NCI-H510A (cell line): ENCODE measurements around the gene C3orf85.

Experiments
- DNase-seq: peaks from one replicate; lab custom pipeline; 2025; lab: John Stamatoyannopoulos, UW

C3orf85 gene

DNA sequence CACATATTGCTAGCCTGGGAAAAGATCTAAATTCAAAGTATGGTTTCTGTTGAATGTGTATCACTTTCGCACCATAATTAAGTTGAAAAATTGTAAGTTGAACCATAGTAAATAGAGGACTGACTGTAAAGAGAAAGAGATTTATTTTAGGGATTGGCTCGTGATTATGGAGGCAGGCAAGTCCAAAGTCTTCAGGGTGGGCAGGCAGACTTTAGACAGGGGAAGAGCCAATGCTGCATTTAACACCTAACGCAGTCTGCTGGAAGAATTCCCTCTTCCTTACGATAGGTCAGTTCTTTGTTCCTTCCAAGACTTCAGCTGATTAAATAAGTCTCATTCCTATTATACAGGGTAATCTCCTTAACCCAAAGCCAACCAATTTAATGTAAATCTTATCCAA is 15.8 kb downstream of the C3orf85 start:
- DNase-seq = no peak

DNA sequence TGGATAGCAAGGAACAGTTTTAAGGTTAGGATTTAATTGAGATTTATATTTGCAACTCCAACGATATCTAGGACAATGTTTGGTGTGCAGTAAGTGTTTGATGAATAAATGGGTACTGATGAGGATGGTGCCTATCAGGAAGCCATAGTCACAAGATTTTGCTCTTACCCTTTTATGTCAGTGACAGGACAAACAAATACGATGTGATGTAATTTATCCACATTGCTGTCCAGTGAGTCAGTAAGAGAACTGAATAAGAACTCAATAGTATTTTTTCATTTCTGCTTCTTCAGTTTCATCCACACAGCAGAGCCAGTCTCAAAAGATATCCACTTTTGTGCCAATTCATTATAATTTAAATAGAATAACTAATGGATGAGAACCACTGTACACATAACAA is 18.5 kb downstream of the C3orf85 start:
- DNase-seq = no peak

DNA sequence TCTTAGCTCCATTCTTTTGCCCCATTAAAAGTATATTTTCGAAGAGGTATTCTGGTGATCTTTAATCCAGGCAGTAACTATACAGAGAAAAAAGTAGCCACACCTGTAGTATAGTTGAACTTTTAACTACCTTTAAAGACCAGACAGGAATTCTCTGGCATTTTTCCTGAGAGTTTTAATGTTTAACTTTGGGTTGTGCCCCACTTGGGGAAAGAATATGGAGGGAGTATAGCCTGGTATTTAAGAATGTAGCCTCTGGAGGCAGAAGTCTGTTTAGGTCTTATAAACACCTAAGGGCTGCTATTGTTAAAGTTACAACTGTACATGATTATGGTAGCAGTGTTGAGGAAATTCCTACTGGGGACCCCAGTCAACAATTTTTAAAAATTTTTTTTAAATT is 19.3 kb downstream of the C3orf85 start:
- no peak for DNase-seq

DNA sequence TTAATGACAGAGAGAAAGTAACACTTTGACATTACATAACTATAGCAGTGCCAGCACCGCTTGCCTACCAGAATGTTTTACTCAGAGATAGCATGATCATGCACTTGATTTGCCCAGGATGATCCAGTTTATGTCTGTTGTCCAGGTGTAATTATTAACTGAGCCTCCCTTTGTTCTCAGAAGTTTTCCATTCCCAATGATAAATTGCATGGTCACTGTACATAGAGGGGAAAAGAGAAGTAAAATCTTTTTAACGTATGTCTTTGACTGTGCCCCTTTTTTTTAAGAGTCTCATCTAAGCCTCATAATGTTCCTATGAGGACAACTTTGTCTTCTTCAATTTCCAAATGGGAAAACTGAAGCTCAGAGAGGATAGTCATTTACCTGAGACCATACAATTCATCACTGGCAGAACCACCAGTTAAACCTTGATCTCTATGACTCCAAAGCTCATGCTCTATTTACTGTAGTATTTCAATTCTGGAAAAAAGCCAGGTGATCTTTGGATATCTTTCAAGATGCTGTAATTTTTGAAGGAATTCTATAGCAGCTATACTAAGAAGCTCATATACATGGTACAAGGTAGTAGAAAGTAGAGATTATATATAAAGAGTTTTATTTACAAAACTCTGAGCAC is 25.1 kb downstream of the C3orf85 start:
- DNase-seq = no peak

DNA sequence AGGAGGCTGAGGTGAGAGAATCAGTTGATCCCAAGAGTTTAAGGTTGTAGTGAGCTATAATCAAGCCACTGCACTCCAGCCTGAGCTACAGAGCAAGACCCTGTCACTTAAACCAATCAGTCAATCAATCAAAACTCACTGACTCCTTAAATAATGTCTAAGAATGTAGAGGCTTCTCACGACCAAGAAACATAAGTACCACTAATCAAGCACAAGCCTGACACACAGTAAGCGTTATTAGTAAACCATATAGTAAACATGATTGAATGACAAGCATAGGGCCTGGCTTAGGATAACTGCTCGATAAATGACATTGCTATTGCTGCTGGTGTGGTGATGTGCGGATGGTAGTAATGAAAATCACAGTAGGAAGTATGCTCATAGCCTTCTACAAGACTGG is 29.4 kb downstream of the C3orf85 start:
- DNase-seq = no peak

DNA sequence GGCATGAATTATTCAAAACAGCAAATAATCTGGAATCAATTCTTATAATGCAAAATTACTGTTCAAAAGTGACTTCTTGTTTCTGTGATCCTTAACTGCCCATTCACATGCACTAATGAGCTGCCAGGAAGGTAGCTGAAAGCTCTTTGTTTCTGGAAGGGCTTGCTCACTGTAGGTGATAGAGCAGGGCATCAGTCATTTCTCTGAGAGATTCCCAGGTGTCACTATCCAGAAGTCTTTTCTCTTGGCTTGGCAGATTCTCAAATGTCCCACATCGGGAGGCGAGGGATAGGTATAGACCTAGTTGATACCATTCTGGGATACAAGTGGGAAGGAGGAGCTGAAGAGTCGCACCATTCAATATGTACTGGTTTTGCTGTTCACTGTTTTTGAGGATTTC is 35.0 kb downstream of the C3orf85 start:
- DNase-seq = no peak

DNA sequence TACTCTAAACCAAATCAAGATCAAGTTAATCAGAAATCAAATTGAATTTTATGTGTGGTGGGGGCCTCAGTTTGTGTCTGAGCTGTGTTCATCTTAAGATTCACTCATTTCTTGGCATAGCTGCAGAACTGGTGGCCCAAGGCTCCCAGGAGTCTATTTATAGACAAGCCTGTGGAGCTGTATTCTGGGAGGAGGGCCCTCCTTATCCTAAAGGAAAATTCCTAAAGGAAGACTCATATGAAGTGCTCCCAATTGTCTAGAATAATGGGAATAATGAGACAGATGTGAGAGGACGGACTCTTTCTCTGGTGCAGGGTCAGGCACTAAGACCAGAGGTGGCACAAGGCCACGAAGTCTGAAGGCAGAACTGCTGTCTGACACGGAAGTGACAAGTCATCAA is 38.9 kb downstream of the C3orf85 start:
- DNase-seq = no peak

DNA sequence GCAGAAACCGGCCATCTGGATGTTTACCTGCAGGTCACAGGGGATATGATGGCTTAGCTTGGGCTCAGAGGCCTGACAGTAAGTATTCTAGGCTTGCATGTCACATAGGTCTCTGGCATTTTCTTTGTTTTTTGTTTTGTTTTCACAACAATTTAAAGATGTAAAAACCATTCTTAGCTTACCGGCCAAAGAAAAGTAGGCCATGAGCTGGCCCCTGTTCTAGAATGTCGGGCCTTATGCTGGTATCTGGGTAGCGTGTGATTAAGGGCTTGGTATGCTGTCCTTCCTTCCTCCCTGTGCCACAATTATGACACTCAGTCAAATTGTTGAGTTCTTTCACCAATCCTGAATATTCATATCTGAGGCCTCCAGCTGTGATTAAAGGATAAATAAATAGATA is 40.2 kb downstream of the C3orf85 start:
- no peak for DNase-seq

DNA sequence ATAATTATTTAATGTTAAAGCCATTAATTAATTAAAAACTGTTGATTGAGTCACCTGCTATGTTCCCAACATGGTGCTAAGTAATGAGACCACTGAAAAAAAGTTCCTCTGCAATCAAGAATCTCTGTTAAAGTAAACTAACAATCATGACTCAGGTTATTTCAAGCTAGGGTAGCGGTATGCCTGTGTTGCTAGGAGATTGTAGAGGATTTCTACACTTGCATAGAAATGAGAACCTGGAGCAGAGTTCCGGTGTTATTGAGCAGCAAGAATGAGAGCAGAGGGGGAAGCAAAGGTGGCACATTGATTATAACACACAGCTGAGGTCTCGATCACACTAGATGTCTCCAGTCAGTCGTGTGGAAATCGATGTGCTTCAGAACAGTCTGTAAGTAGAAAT is 41.4 kb downstream of the C3orf85 start:
- no peak for DNase-seq

DNA sequence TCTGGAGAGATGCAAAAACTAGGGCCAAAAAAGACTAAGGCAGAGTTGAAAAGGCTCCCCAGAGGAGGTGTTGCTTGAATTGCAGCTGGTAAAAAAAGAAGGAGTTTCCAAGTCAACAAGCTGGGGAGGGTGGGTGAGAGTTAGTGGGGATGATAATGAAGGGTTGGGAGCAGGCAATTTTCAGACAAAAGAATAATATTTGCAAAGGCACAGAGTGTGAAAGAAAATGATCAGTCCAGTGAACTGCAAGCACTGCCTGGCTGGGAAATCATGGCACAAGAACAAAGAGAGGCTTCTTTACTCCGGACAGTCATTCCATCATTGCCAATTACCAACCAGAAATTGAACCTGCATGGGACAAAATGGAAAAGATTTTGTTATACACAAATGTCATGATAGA is 42.2 kb downstream of the C3orf85 start:
- DNase-seq = no peak

DNA sequence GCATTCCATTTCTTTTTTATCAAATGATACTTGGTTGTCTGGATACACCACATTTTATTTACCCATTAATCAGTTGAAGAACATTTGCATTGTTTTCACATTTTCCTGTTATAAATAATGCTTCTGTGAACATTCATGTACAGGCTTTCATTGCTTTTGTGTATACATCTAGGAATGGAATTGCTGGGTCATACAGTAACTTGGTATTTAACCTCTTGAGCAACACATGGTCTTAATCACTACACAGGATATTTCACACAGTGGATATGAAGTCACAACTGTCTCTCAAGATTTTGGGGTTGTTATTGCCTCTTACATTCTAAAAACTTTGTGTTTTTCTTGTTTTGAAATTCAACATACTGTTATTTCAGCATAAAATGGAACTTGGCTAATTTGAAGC is 48.2 kb downstream of the C3orf85 start:
- DNase-seq = no peak

DNA sequence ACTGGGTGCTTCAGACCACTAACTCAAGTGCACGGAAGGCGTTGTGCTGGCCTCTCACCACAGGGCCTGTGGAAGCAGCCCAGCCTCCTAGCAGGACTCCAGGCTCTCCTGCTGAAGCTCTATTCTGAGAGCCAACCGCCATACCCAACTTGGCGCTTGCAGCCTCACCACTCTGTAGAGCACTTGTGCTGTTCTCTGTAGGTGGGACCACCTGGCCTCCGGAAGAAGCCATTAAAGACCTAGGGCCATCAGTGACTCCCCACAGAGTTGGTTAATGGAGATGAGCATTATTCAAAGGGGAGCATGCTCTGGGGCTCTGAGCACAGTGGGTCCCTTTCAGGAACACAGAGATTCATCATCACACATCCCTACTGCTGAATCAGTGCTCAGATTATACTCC is 50.9 kb downstream of the C3orf85 start:
- DNase-seq = no peak

DNA sequence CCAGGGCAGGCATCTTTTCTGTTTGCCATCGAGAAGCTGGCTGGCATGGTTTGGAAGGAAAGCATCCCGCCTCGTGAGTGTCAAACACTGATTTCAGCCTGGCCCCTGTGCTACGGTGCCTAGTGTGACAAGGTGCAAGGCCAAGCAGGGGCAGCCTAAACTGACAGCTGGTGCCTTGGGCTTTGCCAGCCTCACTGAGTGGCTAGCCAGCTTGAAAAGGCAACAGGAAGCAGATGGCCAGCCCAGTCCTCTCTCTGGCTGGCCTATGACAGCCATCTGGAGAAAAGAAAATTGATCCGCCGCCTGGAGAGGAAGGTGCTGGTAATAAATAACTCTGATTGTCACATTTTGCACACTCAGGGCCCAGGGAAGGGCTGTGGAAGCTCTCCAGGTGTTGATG is 52.2 kb downstream of the C3orf85 start:
- peak; percentile 50 for DNase-seq

DNA sequence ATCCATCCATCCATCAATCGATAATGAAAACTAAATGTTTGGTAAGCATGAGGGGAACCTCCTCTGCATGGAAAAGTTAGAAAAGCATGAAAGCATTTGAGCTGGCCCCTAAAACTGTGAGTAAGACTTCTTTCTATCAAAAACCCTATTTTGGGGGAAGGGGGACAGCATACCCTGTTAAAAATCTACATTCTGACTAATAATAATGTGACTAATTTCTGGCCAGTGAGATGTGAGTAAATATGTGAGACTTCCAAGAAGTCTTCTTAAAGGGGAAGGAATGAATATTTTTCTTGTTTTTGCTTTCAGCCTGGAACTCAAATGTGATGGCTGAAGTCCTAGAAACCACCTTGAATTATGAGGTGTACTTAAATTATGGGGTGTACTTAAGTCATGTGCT is 54.9 kb downstream of the C3orf85 start:
- no peak for DNase-seq

DNA sequence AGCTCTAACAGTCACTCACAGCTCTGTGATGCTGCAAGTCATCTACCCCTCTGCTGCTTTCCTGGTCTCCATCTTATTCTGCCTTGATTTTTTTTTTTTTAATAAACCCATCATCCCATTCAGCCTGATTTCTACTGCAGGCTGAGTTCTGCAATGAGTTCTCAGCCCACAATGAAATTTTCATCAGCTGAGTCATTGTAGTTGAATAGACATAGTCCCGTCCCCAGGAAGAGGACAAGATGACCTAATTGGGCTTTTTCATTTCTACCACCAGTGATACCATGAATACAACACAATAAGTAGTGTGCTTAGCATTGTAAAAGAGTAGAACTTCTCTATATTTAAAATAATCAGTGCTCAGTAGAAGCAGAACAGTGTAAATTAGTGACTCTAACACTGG is 59.3 kb downstream of the C3orf85 start:
- no peak for DNase-seq
